SIG-M5 (cell line): Measurements from ENCODE around the gene SLC1A3.
"Not testable (repeated sequence)": the region's sequence is repeated elsewhere in the genome, so short reads cannot be mapped to it uniquely, and the experiment has no call there.

ENCODE experiments used
- DNase-seq: peaks from one replicate; lab custom pipeline; 2025; lab: John Stamatoyannopoulos, UW

The SLC1A3 gene

GRCh38 chr5:36606428-36607113 lies at the start of gene SLC1A3:
TSS of gene SLC1A3 (plus strand) at chr5:36606606. CDS start at chr5:36608424, 1,818 bp downstream.
- DNase-seq: no peak

- no peak for DNase-seq
Observed at GRCh38 chr5:36558641-36559040, 47.8 kb upstream of the SLC1A3 start.

DNA sequence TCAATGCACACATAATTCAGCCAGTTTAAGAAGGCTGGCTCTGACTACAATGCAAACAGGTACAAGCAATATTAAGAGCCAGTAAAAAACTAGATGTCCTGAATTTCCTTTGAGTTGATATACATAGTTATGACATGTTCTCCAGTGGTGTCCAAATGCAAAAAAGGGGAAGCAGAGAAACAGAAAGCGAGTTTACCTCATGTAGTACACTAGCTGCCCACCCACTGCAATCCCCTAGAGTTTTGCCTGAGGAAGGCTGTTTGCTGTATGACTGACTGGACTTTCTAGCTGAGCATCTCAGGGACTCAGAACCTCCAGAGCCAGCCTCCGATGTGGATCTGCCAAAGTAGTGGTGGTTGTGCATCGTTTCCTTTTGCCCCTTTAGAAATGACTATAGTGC lies 44.8 kb upstream of the SLC1A3 start:
- no peak for DNase-seq

- DNase-seq: no peak
Observed at GRCh38 chr5:36569491-36569890, 36.9 kb upstream of the SLC1A3 start.

GRCh38 chr5:36570301-36571095 lies 35.9 kb upstream of the SLC1A3 start:
- DNase-seq: no peak

DNA sequence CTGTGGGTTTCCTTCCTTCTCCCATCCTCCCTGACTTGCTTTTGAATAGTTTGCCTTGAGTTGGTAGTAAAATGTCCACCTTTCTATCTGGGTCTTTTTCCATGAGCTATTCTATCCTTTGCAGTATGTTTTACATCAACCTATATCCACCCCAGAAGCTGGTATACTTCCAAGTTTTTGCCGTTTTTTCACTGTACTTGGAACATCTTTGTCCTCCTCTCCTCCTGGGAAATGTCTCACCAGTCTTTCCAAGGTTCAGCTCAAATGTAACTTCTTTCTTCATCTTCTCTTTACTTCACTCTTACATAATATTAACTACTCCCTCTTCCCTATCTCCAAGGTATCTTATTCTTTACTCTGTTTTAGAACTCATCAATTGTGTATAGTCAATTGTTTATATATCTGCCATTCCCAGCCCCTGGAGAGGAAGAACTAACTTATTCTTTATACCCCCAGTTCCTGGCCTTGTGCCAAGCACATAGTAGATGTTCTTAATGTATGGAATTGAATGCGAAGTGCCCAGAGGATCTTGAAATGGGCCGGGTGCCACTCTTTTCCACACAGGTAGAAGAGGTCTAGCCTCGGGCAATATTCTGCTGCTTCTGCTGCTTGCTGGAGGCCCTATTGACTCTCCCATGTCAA lies 34.9 kb upstream of the SLC1A3 start:
- no peak for DNase-seq

DNA sequence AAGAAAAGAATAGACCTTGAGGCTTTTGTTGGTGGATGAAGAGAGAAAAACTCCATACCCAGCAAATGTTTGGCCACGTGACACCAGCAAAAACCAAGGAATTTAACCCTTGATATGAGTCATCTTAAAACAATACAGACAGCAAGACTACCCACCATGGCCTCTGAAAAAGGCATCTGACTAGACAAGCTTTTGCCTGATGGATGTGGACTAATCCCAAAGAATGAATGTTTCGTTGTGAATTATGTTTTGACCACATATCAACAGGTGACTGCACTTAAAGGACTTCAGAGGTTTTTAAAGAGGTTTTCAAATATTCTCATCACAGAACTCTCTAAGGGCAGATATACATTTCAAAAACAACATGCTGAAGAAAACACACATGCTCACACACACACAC lies 33.0 kb upstream of the SLC1A3 start:
- DNase-seq: no peak

DNA sequence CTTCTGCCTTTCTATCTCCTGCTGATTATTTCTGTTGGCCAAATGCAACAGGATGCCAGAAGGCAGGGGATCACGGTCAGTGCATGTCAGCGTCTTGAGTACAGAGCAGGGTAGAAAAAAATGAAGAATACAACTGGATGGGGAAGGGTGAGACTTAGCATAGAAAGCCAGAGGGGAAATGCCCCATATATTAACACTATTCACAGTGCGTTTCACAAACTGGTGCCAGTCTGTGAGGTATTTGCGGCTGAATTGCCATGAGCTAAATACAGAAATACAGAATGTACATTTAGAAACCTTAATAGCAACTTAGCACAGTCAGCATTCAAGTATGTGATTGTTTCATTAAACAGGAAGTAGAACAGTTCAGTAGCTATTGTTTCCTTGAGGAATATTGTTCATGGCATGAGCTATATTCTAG lies 31.0 kb upstream of the SLC1A3 start:
- no peak for DNase-seq

DNA sequence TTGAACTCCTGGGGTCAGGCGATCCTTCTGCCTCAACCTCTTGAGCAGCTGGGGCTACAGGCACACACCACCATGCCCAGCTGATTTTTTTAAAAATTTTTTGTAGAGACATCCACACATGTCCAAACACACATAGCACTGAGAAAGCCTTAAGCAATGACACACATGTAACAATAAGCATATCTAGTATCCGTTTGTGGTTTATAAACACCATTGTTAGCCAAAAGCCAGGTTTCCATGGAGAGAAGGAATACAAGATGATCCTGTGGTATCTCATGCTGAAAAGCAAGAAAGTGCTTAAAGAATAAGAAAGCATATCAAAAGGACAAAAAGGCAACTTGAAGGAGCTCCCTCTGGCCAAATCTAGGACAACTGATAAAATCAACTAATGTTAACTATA lies 29.7 kb upstream of the SLC1A3 start:
- DNase-seq: no peak

GRCh38 chr5:36579858-36580257 lies 26.5 kb upstream of the SLC1A3 start:
- not testable (repeated sequence) for DNase-seq

DNA sequence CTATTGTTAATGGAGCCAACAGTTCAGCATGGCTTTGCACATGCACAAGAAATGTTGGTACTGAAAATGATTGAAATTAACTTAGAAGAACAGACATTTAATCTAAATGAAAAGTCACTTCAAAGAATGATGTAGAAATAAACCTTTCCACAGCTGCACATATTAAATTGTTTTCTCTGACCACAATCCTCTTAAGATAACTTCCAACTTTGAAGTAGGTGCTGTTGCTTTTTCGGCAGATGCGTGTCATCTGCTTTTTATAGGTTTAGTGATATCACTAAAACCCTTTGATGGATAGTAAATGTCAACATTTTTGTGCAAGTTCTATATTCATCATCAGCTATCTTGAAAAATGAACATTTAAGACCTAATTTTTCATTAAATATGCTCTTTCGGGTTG lies 25.3 kb upstream of the SLC1A3 start:
- no peak for DNase-seq

DNA sequence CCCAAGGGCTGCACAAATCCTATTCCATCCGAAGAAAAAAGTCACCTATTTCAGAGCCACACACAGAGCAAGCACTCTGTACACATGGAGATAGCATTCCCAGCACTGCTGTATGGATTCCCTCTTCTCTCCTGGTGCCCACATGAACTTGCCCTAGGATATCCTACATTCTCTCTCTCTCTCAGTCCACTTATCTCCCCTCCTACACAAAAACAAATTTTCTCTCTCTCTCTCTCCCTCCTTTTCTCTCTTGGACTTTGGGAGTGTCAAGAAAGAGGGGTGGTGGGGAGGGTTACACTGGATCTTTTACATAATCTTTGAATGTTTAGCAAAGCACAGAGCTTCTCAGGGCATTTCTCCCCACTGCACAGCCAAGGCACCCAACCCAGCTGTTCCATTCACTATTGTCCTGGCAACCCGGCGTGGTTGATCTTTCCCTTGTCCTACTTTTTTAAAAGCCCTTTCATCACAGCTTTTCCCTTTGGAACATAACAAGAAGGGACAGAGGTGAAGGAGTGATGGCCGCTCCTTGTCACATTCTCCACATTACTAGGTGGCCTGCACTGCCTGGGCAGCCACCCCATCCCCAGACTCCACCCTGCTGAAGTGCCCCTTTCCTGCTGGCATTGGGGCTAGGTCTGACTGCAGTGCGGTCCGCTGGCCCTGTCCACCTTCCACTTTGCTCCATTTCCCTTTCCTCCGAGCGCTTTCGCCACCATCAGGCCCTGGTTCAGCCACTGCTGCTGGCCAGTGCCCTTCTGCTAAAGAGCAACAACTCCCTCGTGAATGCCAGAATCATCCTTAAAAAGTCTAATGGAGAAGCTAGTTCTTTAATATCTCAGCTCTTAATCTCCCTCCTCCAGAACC lies 22.2 kb upstream of the SLC1A3 start:
- DNase-seq: no peak

GRCh38 chr5:36585701-36586100 lies 20.7 kb upstream of the SLC1A3 start:
- DNase-seq: no peak

- DNase-seq: no peak
Observed at GRCh38 chr5:36587354-36587753, 19.1 kb upstream of the SLC1A3 start.

DNA sequence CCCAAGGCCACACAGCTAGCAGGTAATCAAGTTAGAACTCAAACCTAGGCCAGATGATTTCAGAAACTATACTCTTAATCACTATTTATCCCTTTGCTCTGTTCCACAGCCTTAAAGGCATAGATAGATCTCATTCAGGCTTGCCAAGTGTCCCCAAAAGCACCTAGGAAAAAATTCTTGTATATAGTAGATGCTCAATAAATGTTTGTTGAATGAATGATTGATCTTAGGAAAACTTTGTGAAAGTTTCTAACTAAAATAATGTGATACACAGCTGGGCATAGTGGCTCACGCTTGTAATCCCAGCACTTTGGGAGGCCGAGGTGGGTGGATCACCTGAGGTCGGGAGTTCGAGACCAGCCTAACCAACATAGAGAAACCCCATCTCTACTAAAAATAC lies 16.7 kb upstream of the SLC1A3 start:
- DNase-seq: not testable (repeated sequence)

- no peak for DNase-seq
Observed at GRCh38 chr5:36590513-36591286, 15.7 kb upstream of the SLC1A3 start.

GRCh38 chr5:36593867-36594266 lies 12.5 kb upstream of the SLC1A3 start:
- DNase-seq: no peak

GRCh38 chr5:36596247-36596646 lies 10.2 kb upstream of the SLC1A3 start:
- no peak for DNase-seq

GRCh38 chr5:36596756-36597155 lies 9.7 kb upstream of the SLC1A3 start:
- no peak for DNase-seq

DNA sequence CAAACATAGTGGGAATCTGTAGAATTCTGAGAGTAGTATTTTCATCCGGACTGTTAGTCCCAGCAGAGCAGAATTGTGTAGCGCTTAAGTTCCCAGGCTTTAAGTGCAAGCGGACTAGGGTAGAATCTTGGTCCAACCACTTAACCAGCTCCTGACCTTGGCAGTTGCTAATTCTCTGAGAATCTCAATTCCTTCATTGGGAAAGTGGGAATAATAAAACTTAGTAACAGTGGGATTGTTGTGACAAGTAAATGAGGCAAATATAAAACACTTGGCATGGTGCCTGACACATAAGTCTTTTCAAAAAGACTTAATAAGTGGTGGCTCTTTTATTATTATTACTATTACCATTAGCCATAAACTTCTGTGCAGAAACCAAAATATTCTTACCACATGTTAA lies 8.4 kb upstream of the SLC1A3 start:
- no peak for DNase-seq
